DND-41 (cell line): Measurements from ENCODE around the gene RAB7B.

Source experiments
- EZH2 ChIP-seq: IDR thresholded peaks from 3 replicates; pipeline ENCODE4 v1.6.1; 2012; ENCODE audit warnings: borderline replicate concordance, low read depth, mild to moderate bottlenecking, moderate library complexity, low read length, inconsistent platforms; ENCODE audit not compliant: severe bottlenecking
- TF ChIP-seq, protein P1 (sequence below): IDR thresholded peaks from 2 replicates; pipeline ENCODE4 v1.5.1; 2012; ENCODE audit warnings: borderline replicate concordance, low read length, moderate library complexity, mild to moderate bottlenecking; ENCODE audit not compliant: poor library complexity, severe bottlenecking; ENCODE audit errors: extremely low read depth

DNA sequence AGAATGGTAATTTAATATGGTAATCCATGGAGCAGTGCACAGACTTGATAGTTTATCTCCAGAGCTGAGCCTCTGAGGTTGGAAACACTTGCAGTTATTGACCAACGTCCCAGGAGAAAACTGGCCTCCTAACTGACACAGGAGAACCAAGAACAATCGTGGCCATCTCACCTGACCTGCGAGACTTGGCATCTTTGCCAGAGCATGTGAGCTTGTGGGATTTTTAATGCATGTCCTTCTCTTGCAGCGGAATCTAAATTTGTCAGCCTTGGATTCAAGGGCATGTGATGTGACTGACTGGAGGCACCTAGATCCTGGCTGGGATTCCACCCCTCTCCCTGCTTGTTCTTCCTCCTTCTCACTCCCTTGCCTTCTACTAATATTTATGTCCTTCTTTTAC is 32.1 kb downstream of the RAB7B start:
- TF ChIP-seq, protein P1, sequence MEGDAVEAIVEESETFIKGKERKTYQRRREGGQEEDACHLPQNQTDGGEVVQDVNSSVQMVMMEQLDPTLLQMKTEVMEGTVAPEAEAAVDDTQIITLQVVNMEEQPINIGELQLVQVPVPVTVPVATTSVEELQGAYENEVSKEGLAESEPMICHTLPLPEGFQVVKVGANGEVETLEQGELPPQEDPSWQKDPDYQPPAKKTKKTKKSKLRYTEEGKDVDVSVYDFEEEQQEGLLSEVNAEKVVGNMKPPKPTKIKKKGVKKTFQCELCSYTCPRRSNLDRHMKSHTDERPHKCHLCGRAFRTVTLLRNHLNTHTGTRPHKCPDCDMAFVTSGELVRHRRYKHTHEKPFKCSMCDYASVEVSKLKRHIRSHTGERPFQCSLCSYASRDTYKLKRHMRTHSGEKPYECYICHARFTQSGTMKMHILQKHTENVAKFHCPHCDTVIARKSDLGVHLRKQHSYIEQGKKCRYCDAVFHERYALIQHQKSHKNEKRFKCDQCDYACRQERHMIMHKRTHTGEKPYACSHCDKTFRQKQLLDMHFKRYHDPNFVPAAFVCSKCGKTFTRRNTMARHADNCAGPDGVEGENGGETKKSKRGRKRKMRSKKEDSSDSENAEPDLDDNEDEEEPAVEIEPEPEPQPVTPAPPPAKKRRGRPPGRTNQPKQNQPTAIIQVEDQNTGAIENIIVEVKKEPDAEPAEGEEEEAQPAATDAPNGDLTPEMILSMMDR = no peak
- TF ChIP-seq EZH2 = no peak
